ENCODE measurements around the gene FAM83D. TPM values are rescaled to one million over a fixed set of nuclear protein-coding genes. Genes with fewer than 3 reads are reported as not detected.
A peak's percentile ranks its signal among the peaks of the same experiment; 100 is the strongest.

FAM83D gene, protein sequence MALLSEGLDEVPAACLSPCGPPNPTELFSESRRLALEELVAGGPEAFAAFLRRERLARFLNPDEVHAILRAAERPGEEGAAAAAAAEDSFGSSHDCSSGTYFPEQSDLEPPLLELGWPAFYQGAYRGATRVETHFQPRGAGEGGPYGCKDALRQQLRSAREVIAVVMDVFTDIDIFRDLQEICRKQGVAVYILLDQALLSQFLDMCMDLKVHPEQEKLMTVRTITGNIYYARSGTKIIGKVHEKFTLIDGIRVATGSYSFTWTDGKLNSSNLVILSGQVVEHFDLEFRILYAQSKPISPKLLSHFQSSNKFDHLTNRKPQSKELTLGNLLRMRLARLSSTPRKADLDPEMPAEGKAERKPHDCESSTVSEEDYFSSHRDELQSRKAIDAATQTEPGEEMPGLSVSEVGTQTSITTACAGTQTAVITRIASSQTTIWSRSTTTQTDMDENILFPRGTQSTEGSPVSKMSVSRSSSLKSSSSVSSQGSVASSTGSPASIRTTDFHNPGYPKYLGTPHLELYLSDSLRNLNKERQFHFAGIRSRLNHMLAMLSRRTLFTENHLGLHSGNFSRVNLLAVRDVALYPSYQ
- total RNA-seq = 4.2 and 45.4 TPM in 2 replicates
- 7.4 and 43.9 TPM in 2 replicates for polyA plus RNA-seq

DNA sequence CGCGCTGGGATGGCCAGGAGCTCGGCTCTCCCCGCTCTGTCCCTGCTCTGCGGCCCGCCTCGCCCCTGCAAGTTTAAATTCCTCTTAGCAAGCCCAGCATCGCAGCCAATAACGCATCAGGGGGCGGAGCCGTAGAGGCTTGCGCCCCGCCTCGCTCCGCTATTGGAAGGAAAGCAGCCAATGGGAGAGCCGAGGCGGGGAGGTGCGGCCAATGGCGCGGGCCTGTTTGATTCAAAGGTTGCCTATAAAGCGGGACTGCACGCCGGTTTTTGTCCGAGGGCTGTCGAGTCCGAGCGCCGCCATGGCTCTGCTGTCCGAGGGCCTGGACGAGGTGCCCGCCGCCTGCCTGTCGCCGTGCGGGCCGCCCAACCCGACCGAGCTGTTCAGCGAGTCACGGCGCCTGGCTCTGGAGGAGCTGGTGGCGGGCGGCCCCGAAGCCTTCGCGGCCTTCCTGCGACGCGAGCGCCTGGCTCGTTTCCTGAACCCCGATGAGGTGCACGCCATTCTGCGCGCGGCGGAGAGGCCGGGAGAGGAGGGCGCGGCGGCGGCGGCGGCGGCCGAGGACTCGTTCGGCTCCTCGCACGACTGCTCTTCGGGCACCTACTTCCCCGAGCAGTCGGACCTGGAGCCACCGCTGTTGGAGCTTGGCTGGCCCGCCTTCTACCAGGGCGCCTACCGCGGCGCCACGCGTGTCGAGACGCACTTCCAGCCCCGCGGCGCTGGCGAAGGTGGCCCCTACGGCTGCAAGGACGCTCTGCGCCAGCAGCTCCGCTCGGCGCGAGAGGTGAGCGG, at the start of gene FAM83D:
TSS of gene FAM83D (plus strand) at position 276 of the 792 bp plus-strand sequence. CDS start at position 302, 26 bp downstream.
- peak within 1 kb of the TSS; percentile 16 for H3K27ac ChIP-seq
- no peaks in the 10 kb centered on the region for H3K9me3 ChIP-seq (ENCODE audit: low read depth)
- no peaks in the 10 kb centered on the region for H3K36me3 ChIP-seq
- H3K4me3 ChIP-seq = peak within 1 kb of the TSS; percentile 54
- H3K4me1 ChIP-seq (ENCODE audit: low read depth) = no peaks in the 10 kb centered on the region
- TF ChIP-seq, protein P1, sequence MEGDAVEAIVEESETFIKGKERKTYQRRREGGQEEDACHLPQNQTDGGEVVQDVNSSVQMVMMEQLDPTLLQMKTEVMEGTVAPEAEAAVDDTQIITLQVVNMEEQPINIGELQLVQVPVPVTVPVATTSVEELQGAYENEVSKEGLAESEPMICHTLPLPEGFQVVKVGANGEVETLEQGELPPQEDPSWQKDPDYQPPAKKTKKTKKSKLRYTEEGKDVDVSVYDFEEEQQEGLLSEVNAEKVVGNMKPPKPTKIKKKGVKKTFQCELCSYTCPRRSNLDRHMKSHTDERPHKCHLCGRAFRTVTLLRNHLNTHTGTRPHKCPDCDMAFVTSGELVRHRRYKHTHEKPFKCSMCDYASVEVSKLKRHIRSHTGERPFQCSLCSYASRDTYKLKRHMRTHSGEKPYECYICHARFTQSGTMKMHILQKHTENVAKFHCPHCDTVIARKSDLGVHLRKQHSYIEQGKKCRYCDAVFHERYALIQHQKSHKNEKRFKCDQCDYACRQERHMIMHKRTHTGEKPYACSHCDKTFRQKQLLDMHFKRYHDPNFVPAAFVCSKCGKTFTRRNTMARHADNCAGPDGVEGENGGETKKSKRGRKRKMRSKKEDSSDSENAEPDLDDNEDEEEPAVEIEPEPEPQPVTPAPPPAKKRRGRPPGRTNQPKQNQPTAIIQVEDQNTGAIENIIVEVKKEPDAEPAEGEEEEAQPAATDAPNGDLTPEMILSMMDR (IDR thresholded peaks at IDR 0.05; ENCODE audit: low read depth, low read length) = no peak
- DNase-seq (ENCODE audit: low read depth in 1 of 2, low spot score in 1 of 2) = peak; percentile 97 to 99
- H3K27me3 ChIP-seq = no peaks in the 10 kb centered on the region

DNA sequence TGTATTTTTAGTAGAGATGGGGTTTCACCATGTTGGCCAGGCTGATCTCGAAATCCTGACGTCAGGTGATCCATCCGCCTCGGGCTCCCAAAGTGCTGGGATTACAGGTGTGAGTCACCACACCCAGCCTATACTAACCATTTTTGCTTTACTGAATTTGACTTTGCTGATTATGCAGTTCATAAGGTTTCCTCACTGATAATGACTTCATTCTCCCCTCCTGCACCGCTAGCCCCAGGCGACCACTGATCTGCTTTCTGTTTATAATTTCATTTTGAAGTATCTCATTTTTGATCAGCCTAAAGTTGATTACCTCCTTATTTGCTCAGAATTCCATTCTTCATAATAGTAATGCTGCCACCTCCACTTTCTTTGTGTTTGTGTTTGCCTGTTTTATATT, 48.7 kb upstream of the FAM83D start:
- H3K36me3 ChIP-seq = no peaks in the 10 kb centered on the region
- no peaks in the 10 kb centered on the region for H3K9me3 ChIP-seq (ENCODE audit: low read depth)
- H3K27ac ChIP-seq = no peak overlapping the region
- H3K27me3 ChIP-seq = no peaks in the 10 kb centered on the region
- H3K4me1 ChIP-seq (ENCODE audit: low read depth) = no peaks in the 10 kb centered on the region
- TF ChIP-seq, protein P1 (IDR thresholded peaks at IDR 0.05; ENCODE audit: low read depth, low read length) = no peak
- no peak overlapping the region for H3K4me3 ChIP-seq
- DNase-seq (ENCODE audit: low read depth in 1 of 2, low spot score in 1 of 2) = no peak

DNA sequence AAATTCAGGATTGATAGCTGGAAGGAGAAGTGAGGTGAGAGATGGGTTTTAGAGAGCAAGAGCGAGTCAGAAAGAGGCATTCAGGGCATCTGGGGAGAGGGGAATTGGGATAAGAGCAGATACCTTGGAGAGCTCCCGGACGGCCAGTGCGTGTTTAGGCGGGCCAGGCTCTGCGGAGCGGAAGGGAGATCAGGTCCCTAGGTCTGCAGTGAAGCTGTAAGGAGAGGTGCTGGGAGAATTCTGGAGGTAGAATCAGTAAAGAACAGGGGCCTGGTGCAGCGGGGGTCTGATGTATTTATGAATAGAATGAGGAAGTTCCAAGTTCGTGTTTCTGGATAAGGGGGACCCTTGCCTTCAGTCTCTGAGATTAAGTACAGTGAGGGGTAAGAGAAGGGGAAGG, 47.4 kb upstream of the FAM83D start:
- H3K27ac ChIP-seq = no peak overlapping the region
- DNase-seq (ENCODE audit: low read depth in 1 of 2, low spot score in 1 of 2) = peak; percentile 61 to 85
- no peaks in the 10 kb centered on the region for H3K9me3 ChIP-seq (ENCODE audit: low read depth)
- no peaks in the 10 kb centered on the region for H3K36me3 ChIP-seq
- H3K4me1 ChIP-seq (ENCODE audit: low read depth) = no peaks in the 10 kb centered on the region
- TF ChIP-seq, protein P1 (IDR thresholded peaks at IDR 0.05; ENCODE audit: low read depth, low read length) = no peak
- no peak overlapping the region for H3K4me3 ChIP-seq
- H3K27me3 ChIP-seq = no peaks in the 10 kb centered on the region

DNA sequence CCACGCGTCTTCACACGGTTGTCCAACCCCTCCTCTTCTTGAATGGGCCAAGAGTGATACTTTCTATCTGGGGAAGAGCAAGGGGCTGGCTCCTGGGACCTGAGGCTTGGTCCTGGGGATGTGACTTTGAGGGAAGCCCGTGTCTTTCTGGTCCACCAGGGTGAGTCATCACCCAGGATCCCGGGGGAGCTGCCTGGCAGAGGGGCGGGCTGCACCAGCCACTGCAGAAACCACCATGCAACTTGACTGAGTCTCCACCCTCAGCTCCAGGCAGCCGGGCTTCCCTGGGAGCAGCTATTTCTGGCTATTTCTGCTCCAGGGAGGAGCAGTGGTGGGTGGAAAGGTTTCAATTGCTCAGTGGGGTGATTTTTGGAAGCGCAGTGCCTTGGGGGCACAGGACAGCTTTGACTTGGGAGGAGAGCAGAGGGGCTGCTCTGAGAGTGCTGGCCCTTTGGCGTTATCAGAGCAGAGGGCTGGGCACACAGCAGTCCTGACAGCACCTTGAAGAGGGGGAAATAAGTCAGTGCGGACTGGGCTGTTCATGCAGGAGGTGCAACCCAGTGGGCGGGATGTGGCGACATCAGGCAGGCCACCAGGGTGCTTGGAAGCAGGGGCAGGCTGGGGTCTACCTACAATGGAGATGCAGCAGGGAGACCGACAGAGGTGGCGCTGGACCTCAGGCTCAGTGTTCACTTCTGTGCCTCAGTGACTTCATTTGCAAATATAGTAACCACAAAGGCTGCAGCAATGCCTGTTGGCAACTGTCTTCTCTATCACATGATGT, 45.1 kb upstream of the FAM83D start:
- TF ChIP-seq, protein P1 (IDR thresholded peaks at IDR 0.05; ENCODE audit: low read depth, low read length) = no peak
- Histone ChIP-seq H3K9me3 (ENCODE audit: low read depth) (no peaks in the 10 kb centered on the region), H3K4me1 (ENCODE audit: low read depth) (no peaks in the 10 kb centered on the region), H3K27me3 (no peaks in the 10 kb centered on the region), H3K4me3 (no peak overlapping the region), H3K27ac (no peak overlapping the region), H3K36me3 (no peaks in the 10 kb centered on the region)
- no peak for DNase-seq (ENCODE audit: low read depth in 1 of 2, low spot score in 1 of 2)

All from cardiac muscle cell (in vitro differentiated cells and primary cell).